ENCODE results near the gene LRRC8B. TPM values are rescaled to one million over a fixed set of nuclear protein-coding genes. Genes with fewer than 3 reads are reported as not detected.
A peak's percentile ranks its signal among the peaks of the same experiment; 100 is the strongest.

The LRRC8B gene
- total RNA-seq, 4 donors from 2014 or later = 3.5 to 15.7 (median 8.5) TPM

DNA sequence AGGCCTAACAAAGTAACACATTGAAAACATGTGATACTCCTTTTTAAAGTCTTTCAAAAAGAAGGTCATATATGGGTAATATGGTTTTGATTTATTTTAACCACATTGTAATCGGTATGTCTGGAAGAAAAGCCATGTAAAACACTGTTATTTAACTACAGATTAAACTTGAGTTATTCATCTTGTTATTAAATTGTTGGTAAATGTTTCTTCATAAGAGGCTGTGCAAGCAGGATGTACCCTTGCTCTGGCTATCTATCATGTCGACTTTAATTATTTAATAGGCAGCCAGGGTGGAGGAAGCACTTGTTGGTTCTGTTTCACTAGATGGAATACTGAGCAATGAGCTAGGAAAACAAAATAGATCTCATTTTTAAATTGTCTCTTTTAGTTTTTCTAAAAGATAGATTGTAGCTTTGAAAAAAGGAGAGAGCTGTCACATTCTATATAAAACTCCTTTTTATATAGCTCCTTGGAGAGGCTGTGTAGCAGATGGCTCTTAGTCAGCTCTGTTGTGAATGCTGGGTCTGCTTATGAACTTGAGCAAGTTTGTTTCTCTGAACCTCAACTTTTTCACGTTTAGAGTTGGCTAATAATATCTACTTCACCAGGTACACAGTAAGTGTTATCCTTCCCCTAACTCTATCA, 39.5 kb downstream of the LRRC8B start:
- ATAC-seq = no peak
- no peak for TF ChIP-seq POLR2A (IDR thresholded peaks at IDR 0.05)
- TF ChIP-seq, protein P1, sequence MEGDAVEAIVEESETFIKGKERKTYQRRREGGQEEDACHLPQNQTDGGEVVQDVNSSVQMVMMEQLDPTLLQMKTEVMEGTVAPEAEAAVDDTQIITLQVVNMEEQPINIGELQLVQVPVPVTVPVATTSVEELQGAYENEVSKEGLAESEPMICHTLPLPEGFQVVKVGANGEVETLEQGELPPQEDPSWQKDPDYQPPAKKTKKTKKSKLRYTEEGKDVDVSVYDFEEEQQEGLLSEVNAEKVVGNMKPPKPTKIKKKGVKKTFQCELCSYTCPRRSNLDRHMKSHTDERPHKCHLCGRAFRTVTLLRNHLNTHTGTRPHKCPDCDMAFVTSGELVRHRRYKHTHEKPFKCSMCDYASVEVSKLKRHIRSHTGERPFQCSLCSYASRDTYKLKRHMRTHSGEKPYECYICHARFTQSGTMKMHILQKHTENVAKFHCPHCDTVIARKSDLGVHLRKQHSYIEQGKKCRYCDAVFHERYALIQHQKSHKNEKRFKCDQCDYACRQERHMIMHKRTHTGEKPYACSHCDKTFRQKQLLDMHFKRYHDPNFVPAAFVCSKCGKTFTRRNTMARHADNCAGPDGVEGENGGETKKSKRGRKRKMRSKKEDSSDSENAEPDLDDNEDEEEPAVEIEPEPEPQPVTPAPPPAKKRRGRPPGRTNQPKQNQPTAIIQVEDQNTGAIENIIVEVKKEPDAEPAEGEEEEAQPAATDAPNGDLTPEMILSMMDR (IDR thresholded peaks at IDR 0.05 in 4 of 5, conservative IDR thresholded peaks at IDR 0.05 in 1 of 5) = no peak
- peak overlapping the region in 1 of 4 donors; percentile 30 for H3K27ac ChIP-seq
- no peak for DNase-seq
- peaks cover 0 to under 1% of the 10 kb centered on the region in 2 donors for H3K36me3 ChIP-seq
- H3K4me1 ChIP-seq = peaks cover 5 to 26% of the 10 kb centered on the region in 2 donors
- H3K9me3 ChIP-seq = no peaks in the 10 kb centered on the region
- no peak overlapping the region for H3K4me3 ChIP-seq
- in situ Hi-C loops (cut with MboI; ENCODE audit: low sequenced_read_pairs in 4 of 4) = no loop called here
- H3K27me3 ChIP-seq = no peaks in the 10 kb centered on the region
- intact Hi-C loops (cut with DNase I; ENCODE audit: low total_unique reads) = no loop called here

DNA sequence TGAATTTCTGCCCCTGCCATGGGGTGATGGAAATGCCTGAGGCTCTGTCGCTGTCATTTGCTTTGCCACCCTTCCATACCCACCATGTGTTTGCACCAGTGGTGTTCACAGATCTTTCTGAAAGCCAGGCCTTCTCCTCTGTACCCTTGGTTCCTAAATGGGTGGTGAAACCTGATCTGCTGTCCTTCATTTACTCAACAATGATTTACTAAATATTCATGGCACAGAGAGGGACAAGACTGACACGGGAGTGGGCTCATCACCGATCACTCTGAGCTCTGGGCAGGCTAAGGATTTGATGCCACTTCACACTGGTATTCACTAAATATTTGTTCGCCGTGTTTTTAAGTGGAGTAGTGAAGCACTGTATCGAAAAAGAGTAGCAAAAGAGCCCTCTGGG, 40.9 kb downstream of the LRRC8B start:
- in situ Hi-C loops (cut with MboI; ENCODE audit: low sequenced_read_pairs in 4 of 4) = no loop called here
- DNase-seq (no peak), ATAC-seq (no peak)
- Histone ChIP-seq H3K9me3 (no peaks in the 10 kb centered on the region), H3K27me3 (no peaks in the 10 kb centered on the region), H3K27ac (peak overlapping the region; percentile 64 to 73 (median 72)), H3K4me3 (no peak overlapping the region), H3K4me1 (peaks cover 5 to 26% of the 10 kb centered on the region in 2 donors), H3K36me3 (peaks cover 0 to 9% of the 10 kb centered on the region in 2 donors)
- intact Hi-C loops (cut with DNase I; ENCODE audit: low total_unique reads) = no loop called here
- no peak for TF ChIP-seq POLR2A (IDR thresholded peaks at IDR 0.05)
- TF ChIP-seq, protein P1 (IDR thresholded peaks at IDR 0.05 in 4 of 5, conservative IDR thresholded peaks at IDR 0.05 in 1 of 5) = no peak

DNA sequence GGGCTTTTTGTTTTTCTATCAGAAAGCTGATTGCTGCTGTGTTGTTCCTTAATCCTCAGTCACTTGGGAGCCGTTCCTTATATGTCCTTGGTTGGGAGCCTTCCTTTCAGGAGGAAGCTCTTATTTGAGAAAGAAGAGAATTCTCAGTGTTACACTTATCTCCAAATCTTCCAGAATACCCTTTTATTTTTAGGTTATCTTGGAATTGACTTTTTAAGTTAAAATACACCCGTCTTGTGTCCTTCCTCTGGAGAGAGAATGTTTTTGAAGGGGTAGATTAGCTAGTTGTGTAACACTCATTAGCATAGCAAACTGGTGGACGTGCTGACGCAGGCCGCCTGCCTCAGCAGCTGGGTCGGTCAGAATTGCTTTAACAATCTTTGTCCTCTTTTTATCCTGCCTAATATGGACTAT, 42.1 kb downstream of the LRRC8B start:
- H3K4me1 ChIP-seq = peaks cover 5 to 26% of the 10 kb centered on the region in 2 donors

DNA sequence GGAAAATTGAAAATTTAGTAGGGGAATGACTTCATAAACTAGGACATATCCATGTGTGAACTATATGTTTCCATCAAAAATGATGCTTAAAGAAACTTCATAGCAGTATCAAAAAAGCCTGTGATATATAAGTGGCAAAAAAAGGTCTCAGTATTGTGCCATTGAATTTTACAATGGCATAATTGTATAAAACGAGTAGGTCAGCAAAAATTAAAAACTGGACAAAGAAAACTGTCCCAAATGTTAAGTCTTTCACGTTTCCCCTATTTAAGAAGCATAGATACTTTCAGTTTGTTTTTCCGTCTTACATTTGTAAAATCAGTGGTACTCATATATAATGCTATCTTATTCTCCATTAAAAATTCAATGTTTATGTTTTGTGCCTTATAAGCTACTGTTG, 43.2 kb downstream of the LRRC8B start:
- Histone ChIP-seq H3K4me1 (peaks cover 5 to 26% of the 10 kb centered on the region in 2 donors), H3K4me3 (no peak overlapping the region), H3K36me3 (peaks cover 0 to 9% of the 10 kb centered on the region in 2 donors), H3K27me3 (no peaks in the 10 kb centered on the region), H3K27ac (peak overlapping the region; percentile 64 to 73 (median 72)), H3K9me3 (no peaks in the 10 kb centered on the region)
- no peak for ATAC-seq
- intact Hi-C loops (cut with DNase I; ENCODE audit: low total_unique reads) (no loop called here), in situ Hi-C loops (cut with MboI; ENCODE audit: low sequenced_read_pairs in 4 of 4) (no loop called here)
- no peak for TF ChIP-seq POLR2A (IDR thresholded peaks at IDR 0.05)
- TF ChIP-seq, protein P1 (IDR thresholded peaks at IDR 0.05 in 4 of 5, conservative IDR thresholded peaks at IDR 0.05 in 1 of 5) = no peak
- DNase-seq = no peak

More for the DNA sequence above, 42.1 kb downstream of the LRRC8B start:
- peak overlapping the region; percentile 64 to 73 (median 72) for H3K27ac ChIP-seq
- peak overlapping the region in 1 of 4 donors; percentile 12 for H3K4me3 ChIP-seq
- H3K36me3 ChIP-seq = peaks cover 0 to 9% of the 10 kb centered on the region in 2 donors
- in situ Hi-C loops (cut with MboI; ENCODE audit: low sequenced_read_pairs in 4 of 4) = no loop called here
- H3K9me3 ChIP-seq = no peaks in the 10 kb centered on the region
- ATAC-seq (peak; percentile 81 to 82), DNase-seq (peak in 1 of 2 donors; percentile 32)
- no peak for TF ChIP-seq POLR2A (IDR thresholded peaks at IDR 0.05)
- TF ChIP-seq, protein P1 (IDR thresholded peaks at IDR 0.05 in 4 of 5, conservative IDR thresholded peaks at IDR 0.05 in 1 of 5) = no peak
- H3K27me3 ChIP-seq = no peaks in the 10 kb centered on the region
- intact Hi-C loops (cut with DNase I; ENCODE audit: low total_unique reads) = no loop called here

Measured in gastrocnemius medialis (tissue), 4 donors.